ENCODE data around the gene CFAP54. TPM values are rescaled to one million over a fixed set of nuclear protein-coding genes. Genes with fewer than 3 reads are reported as not detected.

CFAP54 gene
- total and polyA plus RNA-seq, 2 donors from 2014 or later, result 0.13 to 6.6 TPM

DNA sequence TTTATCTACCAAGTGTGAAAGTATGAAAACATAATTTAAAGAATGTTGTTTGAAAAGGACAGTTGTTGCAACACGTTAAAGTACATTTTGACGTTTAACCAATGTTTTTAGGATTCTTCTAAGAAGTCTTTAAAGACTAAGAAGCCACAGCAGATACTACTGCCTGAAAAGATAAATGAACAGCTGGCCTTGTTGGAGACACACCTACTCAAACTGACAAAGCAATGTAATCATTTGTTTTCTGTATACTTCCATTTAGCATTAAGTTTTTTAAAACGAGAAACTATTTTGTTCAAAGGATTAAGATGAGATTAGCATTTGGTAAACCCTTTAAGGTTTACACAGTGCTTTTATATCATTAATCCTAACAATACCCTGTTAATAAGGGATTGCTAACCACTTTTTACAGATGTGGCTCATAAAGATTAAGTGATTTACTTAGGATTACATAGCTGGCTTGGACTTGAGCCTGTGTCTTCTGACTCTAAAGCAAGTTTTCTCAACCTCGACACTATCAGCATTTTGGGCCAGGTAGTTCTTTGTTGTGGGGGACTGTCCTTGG lies 134.4 kb downstream of the CFAP54 start:
- intact Hi-C loops (cut with DNase I), result no loop called here
- Histone ChIP-seq H3K9ac (ENCODE audit: low read length in 3 of 3) (no peak overlapping the region), H3K36me3 (ENCODE audit: control insufficient read depth in 2 of 3, insufficient read depth in 3 of 3, low read length in 3 of 3) (no peaks in the 10 kb centered on the region), H3K4me1 (ENCODE audit: control insufficient read depth in 2 of 3, insufficient read depth in 2 of 3, low read depth in 1 of 3, low read length in 3 of 3) (no peaks in the 10 kb centered on the region), H3K27ac (ENCODE audit: low read depth in 2 of 2, low read length in 2 of 2) (no peak overlapping the region), H3K9me3 (ENCODE audit: control insufficient read depth in 2 of 3, insufficient read depth in 1 of 3, low read length in 3 of 3) (no peaks in the 10 kb centered on the region), H3K27me3 (ENCODE audit: control insufficient read depth, insufficient read depth, low read length) (no peaks in the 10 kb centered on the region), H3K4me3 (ENCODE audit: low read length in 3 of 3) (no peak overlapping the region)
- DNase-seq, result no peak
- FAIRE-seq, result no peak
- TF ChIP-seq, protein P1, sequence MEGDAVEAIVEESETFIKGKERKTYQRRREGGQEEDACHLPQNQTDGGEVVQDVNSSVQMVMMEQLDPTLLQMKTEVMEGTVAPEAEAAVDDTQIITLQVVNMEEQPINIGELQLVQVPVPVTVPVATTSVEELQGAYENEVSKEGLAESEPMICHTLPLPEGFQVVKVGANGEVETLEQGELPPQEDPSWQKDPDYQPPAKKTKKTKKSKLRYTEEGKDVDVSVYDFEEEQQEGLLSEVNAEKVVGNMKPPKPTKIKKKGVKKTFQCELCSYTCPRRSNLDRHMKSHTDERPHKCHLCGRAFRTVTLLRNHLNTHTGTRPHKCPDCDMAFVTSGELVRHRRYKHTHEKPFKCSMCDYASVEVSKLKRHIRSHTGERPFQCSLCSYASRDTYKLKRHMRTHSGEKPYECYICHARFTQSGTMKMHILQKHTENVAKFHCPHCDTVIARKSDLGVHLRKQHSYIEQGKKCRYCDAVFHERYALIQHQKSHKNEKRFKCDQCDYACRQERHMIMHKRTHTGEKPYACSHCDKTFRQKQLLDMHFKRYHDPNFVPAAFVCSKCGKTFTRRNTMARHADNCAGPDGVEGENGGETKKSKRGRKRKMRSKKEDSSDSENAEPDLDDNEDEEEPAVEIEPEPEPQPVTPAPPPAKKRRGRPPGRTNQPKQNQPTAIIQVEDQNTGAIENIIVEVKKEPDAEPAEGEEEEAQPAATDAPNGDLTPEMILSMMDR (IDR thresholded peaks at IDR 0.05; ENCODE audit: borderline replicate concordance, extremely low read depth, insufficient read depth), result no peak

DNA sequence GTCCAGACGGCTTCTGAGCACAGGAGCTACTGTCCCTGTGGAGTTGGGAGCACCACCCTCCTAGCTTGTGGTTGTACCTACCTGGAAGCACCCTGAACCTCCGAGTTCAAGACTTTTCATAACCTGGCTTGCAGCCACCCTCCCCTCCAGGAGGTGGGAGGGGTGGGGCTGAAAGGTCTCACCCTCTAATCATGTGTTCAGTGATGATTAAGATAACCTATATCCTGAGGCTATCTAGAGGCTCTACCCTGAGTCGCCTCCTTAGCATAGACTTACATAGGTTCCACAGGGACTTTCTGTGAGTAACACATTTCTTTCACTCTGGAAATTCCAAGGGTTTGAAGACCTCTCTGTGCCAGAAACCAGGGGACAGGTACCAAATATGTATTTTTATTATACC lies 146.5 kb downstream of the CFAP54 start:
- Histone ChIP-seq H3K36me3 (ENCODE audit: control insufficient read depth in 2 of 3, insufficient read depth in 3 of 3, low read length in 3 of 3) (no peaks in the 10 kb centered on the region), H3K4me1 (ENCODE audit: control insufficient read depth in 2 of 3, insufficient read depth in 2 of 3, low read depth in 1 of 3, low read length in 3 of 3) (no peaks in the 10 kb centered on the region), H3K9me3 (ENCODE audit: control insufficient read depth in 2 of 3, insufficient read depth in 1 of 3, low read length in 3 of 3) (peaks cover 0 to 2% (median 0%) of the 10 kb centered on the region in 3 donors), H3K27me3 (ENCODE audit: control insufficient read depth, insufficient read depth, low read length) (no peaks in the 10 kb centered on the region), H3K27ac (ENCODE audit: low read depth in 2 of 2, low read length in 2 of 2) (no peak overlapping the region), H3K9ac (ENCODE audit: low read length in 3 of 3) (no peak overlapping the region), H3K4me3 (ENCODE audit: low read length in 3 of 3) (no peak overlapping the region)
- FAIRE-seq (no peak), DNase-seq (no peak)
- intact Hi-C loops (cut with DNase I), result no loop called here
- TF ChIP-seq, protein P1 (IDR thresholded peaks at IDR 0.05; ENCODE audit: borderline replicate concordance, extremely low read depth, insufficient read depth), result no peak

DNA sequence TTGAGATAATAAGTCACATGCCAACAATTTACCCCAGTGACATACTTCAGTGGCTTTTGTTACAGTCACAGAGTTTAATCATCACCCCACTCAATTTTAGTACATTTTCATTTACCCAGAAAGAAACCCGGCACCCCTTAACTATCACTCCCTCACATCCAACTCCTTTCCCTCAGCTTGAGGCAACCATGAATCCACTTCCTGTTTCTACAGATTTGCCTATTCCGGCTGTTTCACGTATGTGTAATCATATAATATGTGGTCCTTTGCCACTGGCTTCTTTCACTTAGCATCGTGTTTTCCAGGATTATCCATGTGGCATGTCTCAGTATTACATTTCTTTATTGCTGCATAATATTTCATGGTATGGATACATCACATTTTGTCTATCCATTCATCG lies 147.5 kb downstream of the CFAP54 start:
- intact Hi-C loops (cut with DNase I), result no loop called here
- H3K4me1 ChIP-seq (ENCODE audit: control insufficient read depth in 2 of 3, insufficient read depth in 2 of 3, low read depth in 1 of 3, low read length in 3 of 3), result no peaks in the 10 kb centered on the region
- no peaks in the 10 kb centered on the region for H3K27me3 ChIP-seq (ENCODE audit: control insufficient read depth, insufficient read depth, low read length)
- no peak overlapping the region for H3K27ac ChIP-seq (ENCODE audit: low read depth in 2 of 2, low read length in 2 of 2)
- H3K4me3 ChIP-seq (ENCODE audit: low read length in 3 of 3), result no peak overlapping the region
- H3K36me3 ChIP-seq (ENCODE audit: control insufficient read depth in 2 of 3, insufficient read depth in 3 of 3, low read length in 3 of 3), result no peaks in the 10 kb centered on the region
- FAIRE-seq (no peak), DNase-seq (no peak)
- TF ChIP-seq, protein P1 (IDR thresholded peaks at IDR 0.05; ENCODE audit: borderline replicate concordance, extremely low read depth, insufficient read depth), result no peak
- H3K9me3 ChIP-seq (ENCODE audit: control insufficient read depth in 2 of 3, insufficient read depth in 1 of 3, low read length in 3 of 3), result peaks cover 0 to 2% (median 0%) of the 10 kb centered on the region in 3 donors
- H3K9ac ChIP-seq (ENCODE audit: low read length in 3 of 3), result no peak overlapping the region

DNA sequence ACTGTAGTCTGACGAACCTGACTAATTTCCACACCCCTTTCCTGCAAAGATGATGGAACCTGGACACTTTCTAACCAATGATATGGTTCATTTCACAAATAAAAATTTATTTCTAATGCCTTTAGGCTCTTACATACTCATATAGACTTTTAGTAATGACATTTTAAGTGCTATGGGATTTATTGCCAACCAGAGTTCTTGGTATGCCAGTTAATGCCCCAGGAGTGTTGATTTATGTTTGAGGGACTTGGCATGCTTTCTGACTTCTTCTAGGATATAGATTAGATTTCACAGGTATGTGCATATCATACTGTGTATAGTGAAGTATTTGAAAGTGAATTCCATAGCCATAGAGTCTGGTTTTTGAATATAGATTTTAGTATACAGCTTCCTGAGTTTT lies 159.5 kb downstream of the CFAP54 start:
- intact Hi-C loops (cut with DNase I), result no loop called here
- FAIRE-seq, result no peak
- Histone ChIP-seq H3K36me3 (ENCODE audit: control insufficient read depth in 2 of 3, insufficient read depth in 3 of 3, low read length in 3 of 3) (no peaks in the 10 kb centered on the region), H3K9ac (ENCODE audit: low read length in 3 of 3) (no peak overlapping the region), H3K9me3 (ENCODE audit: control insufficient read depth in 2 of 3, insufficient read depth in 1 of 3, low read length in 3 of 3) (no peaks in the 10 kb centered on the region), H3K27ac (ENCODE audit: low read depth in 2 of 2, low read length in 2 of 2) (no peak overlapping the region), H3K27me3 (ENCODE audit: control insufficient read depth, insufficient read depth, low read length) (no peaks in the 10 kb centered on the region), H3K4me1 (ENCODE audit: control insufficient read depth in 2 of 3, insufficient read depth in 2 of 3, low read depth in 1 of 3, low read length in 3 of 3) (no peaks in the 10 kb centered on the region), H3K4me3 (ENCODE audit: low read length in 3 of 3) (no peak overlapping the region)
- DNase-seq, result peak in 2 of 5 donors; percentile 2 to 3
- TF ChIP-seq, protein P1 (IDR thresholded peaks at IDR 0.05; ENCODE audit: borderline replicate concordance, extremely low read depth, insufficient read depth), result no peak

Data from kidney (tissue), 14 donors.